ENCODE results near the gene OGFR. TPM values are rescaled to one million over a fixed set of nuclear protein-coding genes. Genes with fewer than 3 reads are reported as not detected.

Gene OGFR
- total RNA-seq, 1 experiment from 2014 or later = 80.1 TPM

DNA sequence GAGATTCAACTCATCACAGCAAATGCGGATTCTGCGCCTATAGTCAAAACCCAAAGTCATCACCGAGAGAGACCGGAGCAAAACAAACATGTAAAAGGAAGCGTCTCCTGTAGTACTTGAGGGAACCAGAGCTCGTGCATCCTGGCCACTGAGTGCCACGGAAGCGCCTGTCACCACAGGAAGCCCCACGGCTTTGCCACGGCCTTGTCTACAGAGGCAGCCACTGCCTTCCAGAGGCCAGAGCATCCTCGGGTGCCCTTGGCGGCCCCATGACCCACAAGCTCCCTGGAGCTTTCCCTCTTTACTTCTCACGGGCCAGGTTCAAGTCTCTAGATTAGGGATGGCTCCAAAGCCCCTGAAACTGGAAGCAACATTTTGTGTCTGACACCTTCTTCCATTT lies 49.5 kb downstream of the OGFR start:
- DNase-seq = no peak
- no TSS peak for BruUV-seq (replicated peaks)
- Mint-ChIP-seq H3K9me3 (ENCODE audit: low read depth, unreplicated experiment) (no peaks in the 10 kb centered on the region), H3K27ac (ENCODE audit: unreplicated experiment) (no peak overlapping the region), H3K36me3 (ENCODE audit: insufficient read depth, unreplicated experiment) (peaks cover 17% of the 10 kb centered on the region), H3K4me1 (ENCODE audit: low read depth, unreplicated experiment) (peaks cover 15% of the 10 kb centered on the region), H3K27me3 (ENCODE audit: unreplicated experiment) (no peaks in the 10 kb centered on the region), H3K4me3 (ENCODE audit: low read depth, unreplicated experiment) (no peak overlapping the region)
- TF ChIP-seq, protein P1, sequence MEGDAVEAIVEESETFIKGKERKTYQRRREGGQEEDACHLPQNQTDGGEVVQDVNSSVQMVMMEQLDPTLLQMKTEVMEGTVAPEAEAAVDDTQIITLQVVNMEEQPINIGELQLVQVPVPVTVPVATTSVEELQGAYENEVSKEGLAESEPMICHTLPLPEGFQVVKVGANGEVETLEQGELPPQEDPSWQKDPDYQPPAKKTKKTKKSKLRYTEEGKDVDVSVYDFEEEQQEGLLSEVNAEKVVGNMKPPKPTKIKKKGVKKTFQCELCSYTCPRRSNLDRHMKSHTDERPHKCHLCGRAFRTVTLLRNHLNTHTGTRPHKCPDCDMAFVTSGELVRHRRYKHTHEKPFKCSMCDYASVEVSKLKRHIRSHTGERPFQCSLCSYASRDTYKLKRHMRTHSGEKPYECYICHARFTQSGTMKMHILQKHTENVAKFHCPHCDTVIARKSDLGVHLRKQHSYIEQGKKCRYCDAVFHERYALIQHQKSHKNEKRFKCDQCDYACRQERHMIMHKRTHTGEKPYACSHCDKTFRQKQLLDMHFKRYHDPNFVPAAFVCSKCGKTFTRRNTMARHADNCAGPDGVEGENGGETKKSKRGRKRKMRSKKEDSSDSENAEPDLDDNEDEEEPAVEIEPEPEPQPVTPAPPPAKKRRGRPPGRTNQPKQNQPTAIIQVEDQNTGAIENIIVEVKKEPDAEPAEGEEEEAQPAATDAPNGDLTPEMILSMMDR (IDR thresholded peaks at IDR 0.05; ENCODE audit: unreplicated experiment) = no peak
- intact Hi-C loops (cut with micrococcal nuclease; ENCODE audit: unreplicated experiment) = no loop called here
- CTCF ChIA-PET = no interaction called here

DNA sequence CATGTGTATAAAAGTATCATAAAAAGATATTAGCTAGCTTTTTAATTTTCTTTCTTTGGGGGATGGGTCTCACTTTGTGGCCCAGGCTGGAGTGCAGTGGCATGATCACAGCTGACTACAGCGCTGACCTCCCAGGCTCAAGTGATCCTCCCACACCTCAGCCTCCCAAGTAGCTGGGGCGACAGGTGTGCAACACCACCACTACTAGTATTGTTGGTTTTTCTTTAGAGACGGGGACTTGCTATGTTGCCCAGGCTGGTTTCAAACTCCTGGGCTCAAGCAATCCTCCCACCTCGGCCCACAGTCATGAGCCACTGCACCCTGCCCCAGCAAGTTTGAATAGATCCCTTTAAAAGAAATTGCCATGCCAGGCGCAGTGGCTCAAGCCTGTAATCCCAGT lies 50.5 kb downstream of the OGFR start:
- BruUV-seq (replicated peaks) = no TSS peak
- CTCF ChIA-PET = interaction anchor here (0.6 kb wide), 1 partner anchor 32 kb away, joined by 3 read pairs; no protein-coding TSS in a partner anchor
- no peaks in the 10 kb centered on the region for H3K9me3 Mint-ChIP-seq (ENCODE audit: low read depth, unreplicated experiment)
- peaks cover 22% of the 10 kb centered on the region for H3K4me1 Mint-ChIP-seq (ENCODE audit: low read depth, unreplicated experiment)
- TF ChIP-seq, protein P1 (IDR thresholded peaks at IDR 0.05; ENCODE audit: unreplicated experiment) = no peak
- H3K27ac Mint-ChIP-seq (ENCODE audit: unreplicated experiment) = no peak overlapping the region
- no peak overlapping the region for H3K4me3 Mint-ChIP-seq (ENCODE audit: low read depth, unreplicated experiment)
- H3K27me3 Mint-ChIP-seq (ENCODE audit: unreplicated experiment) = no peaks in the 10 kb centered on the region
- H3K36me3 Mint-ChIP-seq (ENCODE audit: insufficient read depth, unreplicated experiment) = peaks cover 27% of the 10 kb centered on the region
- intact Hi-C loops (cut with micrococcal nuclease; ENCODE audit: unreplicated experiment) = no loop called here
- no peak for DNase-seq

DNA sequence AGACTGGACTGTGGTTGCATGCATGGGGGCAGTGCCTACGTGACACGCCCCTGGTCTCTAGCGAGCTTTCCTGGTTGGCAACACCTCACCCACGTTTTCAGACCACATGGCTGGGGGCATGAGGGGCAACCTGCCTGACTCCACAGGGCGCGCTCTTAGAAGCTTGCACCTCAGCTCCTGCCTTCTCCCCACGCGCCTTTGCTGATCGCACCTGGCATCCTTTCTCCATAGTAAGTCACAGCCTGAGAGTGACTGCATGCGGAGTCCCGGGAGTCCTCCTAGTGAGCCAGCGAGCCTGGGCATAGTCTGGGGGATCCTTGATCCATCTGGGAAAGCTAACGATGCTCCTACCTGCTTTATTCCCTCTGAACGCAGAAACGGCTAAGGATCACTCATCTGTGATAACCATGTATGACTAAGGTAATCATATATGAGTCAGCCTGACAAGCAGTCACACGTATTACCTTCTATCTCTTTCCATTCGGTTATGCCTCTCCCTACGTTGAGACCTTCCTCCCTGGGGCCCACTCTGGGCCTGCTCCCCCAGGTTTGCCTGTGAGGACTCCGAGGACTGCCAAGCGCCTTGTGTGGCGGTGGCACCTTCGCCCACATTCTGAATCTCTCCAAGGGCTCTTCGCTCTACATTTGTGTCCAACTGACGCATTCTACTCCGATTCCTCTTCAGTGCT lies 52.4 kb downstream of the OGFR start:
- CTCF ChIA-PET = interaction anchor here (0.6 kb wide), 1 partner anchor 750 kb away, joined by 3 read pairs; no protein-coding TSS in a partner anchor
- TF ChIP-seq, protein P1 (IDR thresholded peaks at IDR 0.05; ENCODE audit: unreplicated experiment) = no peak
- Mint-ChIP-seq H3K27me3 (ENCODE audit: unreplicated experiment) (no peaks in the 10 kb centered on the region), H3K27ac (ENCODE audit: unreplicated experiment) (no peak overlapping the region), H3K36me3 (ENCODE audit: insufficient read depth, unreplicated experiment) (peaks cover 28% of the 10 kb centered on the region), H3K9me3 (ENCODE audit: low read depth, unreplicated experiment) (no peaks in the 10 kb centered on the region), H3K4me1 (ENCODE audit: low read depth, unreplicated experiment) (peaks cover 29% of the 10 kb centered on the region), H3K4me3 (ENCODE audit: low read depth, unreplicated experiment) (no peak overlapping the region)
- no TSS peak for BruUV-seq (replicated peaks)
- intact Hi-C loops (cut with micrococcal nuclease; ENCODE audit: unreplicated experiment) = no loop called here
- DNase-seq = no peak

DNA sequence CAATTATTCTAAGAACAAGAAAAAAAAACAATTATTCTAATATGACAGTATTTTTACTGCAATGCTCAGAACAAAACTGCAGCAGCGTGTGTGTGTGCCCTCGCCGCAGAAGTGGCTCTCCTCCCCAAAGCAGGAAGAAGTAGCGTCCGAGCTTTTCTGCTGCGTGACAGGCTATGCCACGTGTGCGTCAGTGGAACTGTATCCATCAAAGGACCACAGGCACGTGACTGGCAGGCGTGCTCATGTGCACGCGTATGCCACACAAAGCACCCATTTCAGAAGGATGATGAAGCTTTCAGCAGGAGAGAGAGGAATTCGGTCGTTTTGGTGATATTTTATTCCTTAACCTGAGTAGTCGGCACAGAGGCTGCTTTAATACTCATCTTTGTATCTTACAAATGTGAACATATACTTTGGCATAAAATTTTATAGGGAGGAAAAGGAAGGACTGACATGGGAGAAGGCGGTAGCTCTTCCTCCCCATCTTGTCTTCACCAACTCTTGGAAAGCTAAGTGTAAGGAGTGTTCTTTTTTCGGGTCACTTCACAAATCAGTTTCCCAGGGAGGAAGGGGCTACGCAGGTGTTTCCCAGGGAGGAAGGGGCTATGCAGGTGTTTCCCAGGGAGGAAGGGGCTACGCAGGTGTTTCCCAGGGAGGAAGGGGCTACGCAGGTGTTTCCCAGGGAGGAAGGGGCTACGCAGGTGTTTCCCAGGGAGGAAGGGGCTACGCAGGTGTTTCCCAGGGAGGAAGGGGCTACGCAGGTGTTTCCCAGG lies 53.6 kb downstream of the OGFR start:
- H3K36me3 Mint-ChIP-seq (ENCODE audit: insufficient read depth, unreplicated experiment) = peaks cover 35% of the 10 kb centered on the region
- no peak for DNase-seq
- TF ChIP-seq, protein P1 (IDR thresholded peaks at IDR 0.05; ENCODE audit: unreplicated experiment) = no peak
- peaks cover 4% of the 10 kb centered on the region for H3K9me3 Mint-ChIP-seq (ENCODE audit: low read depth, unreplicated experiment)
- BruUV-seq (replicated peaks) = no TSS peak
- H3K27ac Mint-ChIP-seq (ENCODE audit: unreplicated experiment) = no peak overlapping the region
- peaks cover 10% of the 10 kb centered on the region for H3K27me3 Mint-ChIP-seq (ENCODE audit: unreplicated experiment)
- H3K4me1 Mint-ChIP-seq (ENCODE audit: low read depth, unreplicated experiment) = peaks cover 29% of the 10 kb centered on the region
- CTCF ChIA-PET = no interaction called here
- intact Hi-C loops (cut with micrococcal nuclease; ENCODE audit: unreplicated experiment) = no loop called here
- H3K4me3 Mint-ChIP-seq (ENCODE audit: low read depth, unreplicated experiment) = no peak overlapping the region

Measured in Calu3 (cell line).